ENCODE measurements around the gene ADAMTS5.

The ADAMTS5 gene

DNA sequence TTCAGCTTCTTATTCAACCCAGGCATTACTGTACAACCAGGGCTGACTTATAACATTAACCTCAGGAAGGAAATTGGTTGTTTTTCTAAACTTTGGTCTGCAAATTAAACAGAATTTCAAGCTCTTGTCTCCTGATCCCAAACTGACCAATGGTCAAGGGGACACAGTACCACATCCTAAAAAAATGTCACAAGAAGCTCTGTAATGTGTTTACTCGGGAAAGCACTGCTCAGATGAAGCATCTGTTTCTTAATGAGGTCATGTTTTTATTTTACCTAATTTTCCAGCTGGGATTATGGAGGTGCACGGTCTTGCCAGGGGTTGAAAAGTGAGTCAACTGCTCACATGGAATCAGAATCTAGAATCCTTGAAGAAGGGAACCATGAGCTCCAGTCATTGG is 18.7 kb downstream of the ADAMTS5 start:
- no peak for DNase-seq (ENCODE audit: low spot score)

DNA sequence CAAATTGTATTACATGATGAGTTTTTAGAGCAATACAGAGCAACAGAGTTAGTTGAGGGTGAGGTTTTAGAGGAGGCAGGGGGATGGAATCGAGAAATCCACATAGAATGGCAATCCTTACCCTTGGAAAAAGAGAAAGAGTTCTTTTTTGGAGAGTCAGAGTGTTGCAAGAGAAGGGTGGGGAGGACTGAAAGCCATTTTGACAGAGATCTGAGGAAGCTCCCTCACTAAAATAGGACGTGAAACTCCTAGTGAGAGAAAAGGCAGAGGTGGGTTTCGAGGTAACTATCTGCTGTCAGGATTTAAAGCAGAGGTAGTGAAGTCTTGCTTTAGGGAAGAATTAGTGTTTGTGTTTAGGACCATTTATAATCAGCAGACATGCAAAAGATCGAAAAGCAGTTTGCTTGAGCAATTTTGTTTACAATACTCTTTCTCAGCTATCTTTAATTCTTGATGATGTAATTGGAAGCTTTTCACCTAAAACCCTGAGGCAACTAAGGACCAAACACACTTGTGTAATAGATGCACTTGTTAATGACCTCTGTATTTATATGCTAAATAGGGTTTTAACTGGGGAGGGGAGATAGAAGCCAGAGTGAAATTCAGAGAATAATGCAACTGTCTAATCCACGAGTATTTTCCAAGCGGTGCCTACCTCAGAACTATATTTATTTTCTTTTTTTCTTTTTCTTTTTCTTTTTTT is 20.0 kb downstream of the ADAMTS5 start:
- DNase-seq (ENCODE audit: low spot score) = no peak

DNA sequence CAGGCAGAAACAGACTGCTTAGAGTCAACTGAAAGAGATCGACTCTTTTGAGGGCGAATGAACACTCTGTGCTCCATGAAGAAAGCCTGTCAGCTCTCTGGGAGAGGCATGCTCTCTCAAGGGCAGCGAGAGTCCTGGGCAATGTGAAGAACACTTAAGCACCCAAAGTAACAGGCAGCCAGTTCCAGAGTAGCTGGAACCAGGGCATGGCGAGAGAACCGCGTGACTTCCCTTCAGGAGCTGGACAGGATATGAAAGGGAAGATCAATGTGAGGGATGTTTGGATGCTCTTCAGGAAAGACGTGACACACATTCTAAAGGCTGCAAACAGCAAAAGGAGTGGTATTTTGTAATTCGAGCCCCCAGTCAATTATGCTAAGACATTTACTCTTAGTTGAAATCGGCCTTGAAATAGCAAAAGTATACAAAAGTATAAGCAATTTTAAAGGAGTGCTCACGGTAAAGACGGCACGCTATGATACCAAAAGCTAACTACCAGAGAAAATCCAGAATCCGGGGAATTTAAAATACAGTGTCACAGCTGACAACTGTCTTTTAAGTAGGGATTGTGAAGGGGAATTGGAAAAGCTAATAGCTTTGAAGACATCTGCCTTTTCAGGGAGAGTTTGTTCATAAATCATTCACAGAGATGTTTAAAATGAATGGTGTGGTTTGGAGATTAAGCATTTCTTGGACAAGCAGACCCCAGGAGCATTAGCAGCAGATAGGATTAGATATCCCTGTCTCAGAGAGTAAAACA is 20.8 kb downstream of the ADAMTS5 start:
- no peak for DNase-seq (ENCODE audit: low spot score)

DNA sequence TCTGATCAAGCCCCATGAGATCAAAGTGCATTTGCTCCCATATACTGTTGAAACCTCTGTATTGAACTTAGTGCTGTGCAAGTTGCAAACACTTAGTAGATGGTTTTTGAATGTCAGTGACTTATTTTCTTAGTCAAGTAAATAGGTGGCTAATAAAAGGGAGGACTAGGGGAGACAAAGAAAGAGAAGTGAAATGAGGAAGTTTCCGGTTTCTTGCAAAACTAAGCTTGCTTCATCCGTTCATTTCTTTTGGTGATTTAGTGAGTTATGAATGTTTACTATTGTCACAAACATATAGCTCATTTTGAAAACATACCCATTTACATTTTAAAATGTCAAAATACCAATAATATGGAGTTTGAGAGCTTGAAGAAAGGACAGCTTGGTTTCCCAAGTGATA is 23.0 kb downstream of the ADAMTS5 start:
- DNase-seq (ENCODE audit: low spot score) = no peak

DNA sequence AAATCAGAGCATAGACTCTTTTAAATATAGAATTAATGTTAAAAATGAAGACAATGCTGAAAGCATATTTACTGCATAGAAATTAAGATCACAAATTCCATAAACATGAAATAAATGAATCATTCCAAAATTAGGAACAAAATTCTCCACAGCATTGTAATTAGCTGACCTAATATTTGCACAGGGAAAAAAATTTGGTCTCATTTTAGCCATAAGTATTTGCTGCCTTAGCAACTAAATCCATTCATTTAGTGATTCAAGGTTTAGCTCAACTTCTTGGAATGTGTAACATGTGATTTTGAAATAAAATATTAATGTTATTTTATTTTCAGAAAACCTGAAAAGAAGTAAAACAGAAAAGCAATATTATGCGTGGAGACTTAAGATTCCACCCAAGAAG is 25.5 kb downstream of the ADAMTS5 start:
- no peak for DNase-seq (ENCODE audit: low spot score)

DNA sequence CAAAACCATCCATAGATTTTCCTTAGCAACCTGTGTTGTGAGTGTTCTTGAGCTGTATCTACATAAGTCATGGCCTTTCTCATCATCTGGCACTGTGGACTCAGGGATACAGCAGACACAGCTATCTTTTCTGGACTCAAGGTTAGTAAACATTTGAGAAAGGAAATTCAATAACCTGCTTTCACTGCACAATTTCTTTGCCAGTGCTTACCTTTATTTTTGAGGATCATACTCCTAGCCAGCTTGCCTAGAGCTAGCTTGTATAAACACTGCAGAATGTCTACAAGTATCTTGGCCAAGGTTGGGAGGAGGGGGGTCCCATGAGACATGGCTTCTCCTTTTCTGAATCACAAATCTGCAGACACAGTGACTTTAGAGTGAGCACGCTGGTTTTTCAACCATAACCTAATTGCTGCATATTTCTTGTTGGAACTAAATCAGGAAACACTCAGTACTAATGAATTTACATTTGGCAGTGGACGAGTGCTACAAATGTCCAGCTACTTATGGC is 27.2 kb downstream of the ADAMTS5 start:
- DNase-seq (ENCODE audit: low spot score) = no peak

DNA sequence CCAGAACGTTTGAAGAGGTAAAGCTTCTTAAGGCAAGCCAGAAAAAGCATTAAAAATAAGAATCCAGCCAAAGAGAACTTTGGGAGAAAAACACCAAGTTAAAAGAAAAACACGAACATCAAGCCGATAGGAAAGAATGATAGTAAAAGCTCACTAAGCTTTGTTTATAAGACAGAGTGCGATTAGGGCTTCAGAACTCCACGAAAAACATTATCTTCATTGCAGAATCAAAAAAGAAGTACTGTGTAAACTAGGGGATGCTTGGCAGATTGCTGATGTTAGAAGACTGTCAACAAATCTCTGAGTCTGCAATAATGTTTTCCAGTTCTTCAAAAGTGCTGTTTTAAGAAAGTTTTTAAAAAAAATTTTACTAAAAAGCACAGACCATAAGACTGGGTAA is 30.2 kb downstream of the ADAMTS5 start:
- DNase-seq (ENCODE audit: low spot score) = no peak

DNA sequence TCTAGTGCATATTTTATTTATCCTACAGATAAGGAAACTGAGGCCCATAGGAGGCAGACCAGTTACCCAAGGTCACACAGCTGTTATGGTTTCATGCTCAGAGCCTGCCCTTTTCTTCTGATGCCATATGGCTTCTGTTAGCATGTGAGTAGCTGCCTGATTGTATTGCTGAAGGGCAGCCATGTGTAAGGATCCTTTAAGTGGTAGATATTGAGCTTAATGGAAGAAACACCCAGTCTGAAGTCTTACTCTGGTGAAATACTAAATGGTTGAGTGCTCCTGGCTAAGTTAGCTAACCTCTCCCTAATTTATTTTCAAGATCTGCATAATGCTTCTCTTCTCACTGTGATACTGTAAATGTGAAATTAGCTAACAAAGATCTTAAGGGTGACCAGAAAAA is 30.9 kb downstream of the ADAMTS5 start:
- no peak for DNase-seq (ENCODE audit: low spot score)

DNA sequence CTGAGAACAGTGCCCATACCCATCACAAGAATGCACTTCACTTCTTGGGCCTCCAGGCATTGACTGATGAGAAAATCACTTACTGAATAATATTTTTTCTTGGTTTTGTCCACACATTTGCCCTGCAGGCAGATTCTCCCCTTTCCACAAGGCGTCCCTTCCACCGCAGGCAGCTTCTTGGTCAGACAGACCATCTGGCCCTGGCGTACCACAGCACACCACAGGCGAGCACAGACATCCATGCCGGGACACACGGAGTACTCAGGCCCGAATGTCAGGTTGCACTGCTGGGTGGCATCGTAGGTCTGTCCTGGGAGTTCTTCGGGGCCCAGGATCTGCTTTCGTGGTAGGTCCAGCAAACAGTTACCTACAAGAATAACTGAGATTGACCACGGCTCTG is 32.5 kb downstream of the ADAMTS5 start:
- DNase-seq (ENCODE audit: low spot score) = no peak

DNA sequence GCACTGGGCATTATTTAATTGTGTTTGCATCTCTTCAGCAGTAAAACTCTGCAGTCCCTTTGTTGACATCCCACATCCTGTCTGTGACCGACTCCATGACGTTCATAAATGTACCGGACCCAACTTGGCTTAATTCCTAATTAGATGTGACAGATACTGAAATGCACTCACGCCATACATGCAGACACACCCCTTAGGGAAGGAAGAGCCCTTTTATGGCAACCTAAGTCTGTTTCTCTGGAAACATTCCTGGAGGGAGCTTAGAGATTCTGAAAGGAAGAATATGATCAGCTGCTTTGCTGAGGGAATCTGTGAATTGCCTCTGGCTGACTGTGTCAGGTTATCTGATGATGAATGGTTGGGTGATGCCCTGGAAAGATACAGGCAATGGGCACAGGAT is 33.4 kb downstream of the ADAMTS5 start:
- DNase-seq (ENCODE audit: low spot score) = no peak

DNA sequence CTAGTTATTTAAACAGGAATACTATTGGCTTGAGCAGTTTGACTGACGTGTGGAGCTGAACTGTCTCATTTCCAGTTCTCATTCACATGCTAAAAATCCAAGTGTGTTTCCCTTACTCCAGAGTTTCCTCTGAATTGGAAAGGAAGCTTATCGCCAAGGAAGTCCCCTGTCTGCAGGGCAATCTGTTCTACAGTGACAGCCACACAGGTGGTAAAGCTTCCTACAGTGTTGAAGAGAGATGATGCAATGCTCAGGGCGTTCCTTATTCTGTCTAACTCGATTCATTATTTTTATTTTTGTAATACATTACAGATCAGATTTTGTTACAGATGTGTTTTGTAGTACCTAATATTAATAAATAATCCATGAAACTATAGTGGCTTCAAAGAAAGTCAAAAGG is 41.3 kb downstream of the ADAMTS5 start:
- no peak for DNase-seq (ENCODE audit: low spot score)

DNA sequence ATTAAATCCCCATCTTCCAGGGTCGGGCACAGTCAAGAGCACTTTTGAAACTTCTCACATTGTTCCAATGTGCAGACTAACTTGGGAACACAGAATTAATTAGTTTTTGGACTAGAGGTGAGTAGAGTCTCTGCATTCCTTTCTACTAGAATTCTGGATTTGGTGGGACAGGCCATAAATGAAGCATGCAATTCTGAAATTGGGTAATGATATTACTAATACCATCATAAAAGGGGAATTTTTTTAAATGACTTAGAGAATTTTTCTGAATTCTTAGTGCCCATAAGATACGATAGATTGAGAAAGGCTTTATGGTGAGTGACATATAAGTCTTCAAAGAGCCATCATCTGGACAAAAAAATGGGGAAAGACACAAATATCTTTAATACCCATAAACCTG is 41.8 kb downstream of the ADAMTS5 start:
- DNase-seq (ENCODE audit: low spot score) = no peak

DNA sequence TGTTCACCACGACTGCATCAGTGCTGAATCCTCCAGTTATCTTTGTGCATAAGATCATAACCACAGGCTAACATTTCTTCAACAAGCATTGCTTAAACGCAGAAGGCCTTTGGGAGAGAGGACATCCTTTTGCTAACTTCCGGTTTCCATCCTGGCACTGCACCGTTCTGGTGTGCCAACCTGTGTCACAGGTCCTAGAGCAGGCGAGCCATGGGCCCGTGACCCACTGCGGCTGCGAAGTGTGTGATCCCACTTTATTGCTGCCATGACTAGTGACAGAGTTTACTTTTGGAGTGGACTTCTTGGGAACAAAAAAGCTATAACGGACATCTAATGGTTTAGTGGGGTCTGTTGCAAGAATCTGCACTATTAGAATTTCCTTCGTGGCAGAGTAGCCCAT is 42.9 kb downstream of the ADAMTS5 start:
- no peak for DNase-seq (ENCODE audit: low spot score)

DNA sequence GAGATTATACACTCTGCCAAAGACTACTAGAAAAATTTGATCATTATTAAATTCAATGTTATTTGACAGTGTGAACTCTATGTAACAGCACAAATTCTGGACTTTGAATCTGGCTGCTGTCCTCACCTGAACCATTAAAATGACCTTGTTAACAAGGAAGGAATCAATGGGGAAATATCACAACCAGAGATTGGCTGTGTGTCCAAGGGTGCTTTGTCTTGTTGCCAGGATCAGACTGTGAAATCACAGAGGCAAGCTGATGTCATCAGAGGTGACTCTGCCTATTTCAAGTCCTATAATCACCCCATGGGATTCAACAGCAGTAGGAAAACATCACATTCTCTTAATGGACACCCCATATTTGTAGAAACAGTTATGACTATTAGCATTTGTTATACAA is 46.8 kb downstream of the ADAMTS5 start:
- DNase-seq (ENCODE audit: low spot score) = no peak

DNA sequence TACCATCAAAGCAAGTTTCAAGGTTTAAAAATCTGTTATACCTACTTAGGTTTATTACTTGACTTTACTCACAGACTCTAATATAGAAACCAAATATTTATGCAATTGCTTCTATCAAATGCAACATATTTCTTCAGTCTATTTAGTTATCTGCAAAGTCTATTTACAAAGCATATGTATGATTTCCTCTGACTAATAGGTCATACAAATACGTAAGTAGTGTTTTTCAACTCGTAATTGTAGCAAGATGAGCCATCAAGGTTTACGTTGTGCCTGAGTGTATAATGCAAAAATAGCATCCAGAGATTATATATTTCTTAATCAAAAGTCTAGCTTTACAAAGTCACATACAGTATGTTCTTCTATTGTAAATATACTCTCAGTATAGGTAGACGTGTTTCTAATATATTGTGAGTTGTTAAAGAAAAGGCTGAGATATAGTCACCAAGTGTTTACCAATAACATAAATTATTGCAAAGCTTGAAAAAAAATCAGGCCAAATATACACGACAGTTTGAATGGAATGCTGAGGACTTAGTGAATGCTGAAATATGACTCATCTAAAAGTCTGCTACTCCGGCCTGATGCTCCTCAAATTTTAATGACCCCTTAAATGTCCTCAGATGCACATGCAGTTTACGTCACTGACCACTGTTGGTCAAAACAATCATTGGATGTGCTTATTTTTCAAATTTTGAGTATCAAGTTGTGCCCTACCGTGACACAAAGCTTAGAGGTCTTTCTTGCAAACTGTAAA is 48.4 kb downstream of the ADAMTS5 start:
- DNase-seq (ENCODE audit: low spot score) = no peak

DNA sequence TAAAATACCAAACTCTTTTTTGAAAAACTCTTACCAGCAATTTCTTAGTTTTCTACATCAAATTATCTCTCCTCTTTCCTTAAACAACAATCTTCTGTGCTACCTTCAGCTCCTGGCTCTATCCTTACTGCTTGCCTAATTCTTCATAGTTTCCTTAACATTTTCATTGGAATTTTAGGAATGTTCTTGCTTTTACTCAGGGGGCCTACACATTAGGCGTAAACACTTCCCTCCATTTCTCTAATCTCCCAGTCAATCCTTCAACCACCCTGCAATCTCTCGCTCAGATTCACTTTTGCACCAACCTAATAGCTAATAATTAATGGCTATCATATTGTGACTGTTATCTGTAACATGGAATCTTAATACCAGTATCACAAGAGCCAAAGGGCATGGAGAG is 50.1 kb downstream of the ADAMTS5 start:
- DNase-seq (ENCODE audit: low spot score) = no peak

DNA sequence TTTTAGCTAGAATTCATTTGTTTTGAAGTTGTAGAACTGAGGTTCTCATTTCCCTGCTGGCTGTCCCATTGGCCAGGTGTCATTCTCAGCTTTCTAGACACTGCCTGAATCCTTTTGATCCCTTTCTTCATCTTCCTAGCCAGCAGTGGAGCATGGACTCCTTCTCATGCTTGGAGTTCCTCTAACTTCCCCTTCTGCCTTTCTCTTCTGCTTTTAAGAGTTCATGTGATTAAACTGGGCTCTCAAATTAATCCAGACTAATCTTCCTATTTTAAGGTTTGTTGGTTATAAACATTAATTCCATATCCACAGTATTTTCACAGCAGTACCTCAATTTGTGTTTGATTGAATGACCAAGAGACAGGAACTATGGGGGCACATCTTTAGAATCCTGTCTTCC is 52.3 kb downstream of the ADAMTS5 start:
- DNase-seq (ENCODE audit: low spot score) = no peak

DNA sequence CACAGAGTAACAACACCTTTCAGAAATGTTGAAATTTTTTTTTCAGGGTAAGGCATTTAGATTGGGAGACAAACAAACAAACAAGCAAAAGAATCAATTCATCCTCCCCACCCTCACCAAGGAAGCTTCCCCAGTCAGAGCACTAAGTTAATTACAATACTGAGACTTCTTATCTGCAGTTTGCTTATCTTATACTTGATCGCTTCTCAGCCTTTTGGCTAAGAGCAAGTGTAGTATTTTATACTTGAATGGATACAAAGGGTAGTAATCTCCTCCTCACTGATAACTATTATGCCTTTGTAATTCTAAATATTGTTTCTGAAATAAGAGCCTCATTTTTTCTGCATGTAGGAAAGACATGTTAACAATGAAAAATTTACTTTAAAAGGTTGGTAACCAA is 54.4 kb downstream of the ADAMTS5 start:
- DNase-seq (ENCODE audit: low spot score) = no peak

DNA sequence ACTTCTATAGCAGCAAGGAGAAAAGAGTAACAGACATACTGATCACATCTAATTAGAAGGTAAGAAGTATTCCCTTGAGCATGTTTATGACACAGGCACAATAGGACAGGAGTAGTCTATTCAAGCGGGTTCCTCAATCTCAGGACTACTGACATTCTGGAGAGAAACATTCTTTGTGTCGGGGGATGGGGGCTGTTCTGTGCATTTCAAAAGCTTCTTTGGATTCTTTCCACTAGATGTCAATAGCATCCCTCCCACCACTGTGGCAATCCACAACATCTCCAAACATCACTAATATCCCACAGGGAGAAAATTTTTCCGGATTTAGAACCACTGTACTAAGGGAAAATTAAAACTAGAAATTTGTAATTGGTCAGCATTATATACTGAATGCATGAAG is 56.9 kb downstream of the ADAMTS5 start:
- no peak for DNase-seq (ENCODE audit: low spot score)

DNA sequence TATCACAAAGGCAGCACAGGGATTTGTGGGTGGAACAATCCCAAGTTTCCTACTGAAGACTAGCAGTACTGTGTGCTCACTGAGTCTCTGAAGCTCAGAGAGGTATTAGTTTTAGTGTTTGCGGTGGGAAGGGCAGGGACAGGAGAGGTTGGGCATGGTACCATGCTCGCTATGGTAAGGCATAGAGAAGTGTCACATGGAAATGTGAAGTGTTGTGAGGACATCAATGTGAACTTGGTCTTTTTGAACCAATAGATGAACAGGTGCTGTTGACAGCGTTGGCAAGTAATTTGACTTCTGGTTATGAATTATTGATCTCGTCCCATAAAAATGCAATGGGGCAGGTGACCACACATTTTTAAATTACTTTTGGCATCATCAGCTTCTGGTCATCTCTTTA is 65.9 kb downstream of the ADAMTS5 start:
- no peak for DNase-seq (ENCODE audit: low spot score)

DNA sequence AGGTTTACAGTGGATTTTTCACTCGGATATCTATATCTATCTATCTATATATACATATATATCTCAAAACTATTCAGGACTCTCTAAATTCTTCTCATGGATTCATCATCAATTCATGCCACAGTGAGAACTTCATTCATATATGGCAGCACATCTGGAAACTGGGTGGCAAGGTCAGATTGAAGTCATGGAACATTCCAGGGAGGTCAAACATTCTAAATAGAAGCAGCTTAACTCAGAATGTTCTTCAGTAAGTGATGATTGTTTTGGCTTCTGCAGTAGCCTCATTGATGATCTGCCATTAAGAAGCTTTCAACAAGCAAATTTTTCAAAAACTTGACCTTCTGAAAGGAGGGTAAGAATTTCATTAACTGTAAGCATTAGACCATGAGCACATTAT is 74.7 kb downstream of the ADAMTS5 start:
- no peak for DNase-seq (ENCODE audit: low spot score)

DNA sequence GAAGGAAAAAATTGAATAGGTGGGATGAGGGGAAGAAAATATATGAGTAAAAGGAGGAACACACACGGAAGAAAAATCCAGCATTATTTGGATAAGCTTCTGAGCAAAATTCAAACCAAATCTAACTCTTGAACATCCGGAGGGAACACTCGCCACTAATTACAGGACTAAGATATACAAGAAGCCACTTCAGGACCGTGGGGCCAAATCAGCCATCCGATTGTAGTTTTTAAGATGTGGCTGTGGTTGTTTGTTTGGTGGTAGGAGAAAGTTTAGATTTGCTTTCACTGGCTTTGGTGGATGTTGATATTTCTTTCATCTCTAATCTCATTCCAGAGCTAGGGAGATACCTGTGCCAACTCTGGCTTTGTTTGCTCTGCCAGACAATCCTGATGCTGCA is 78.0 kb downstream of the ADAMTS5 start:
- no peak for DNase-seq (ENCODE audit: low spot score)

DNA sequence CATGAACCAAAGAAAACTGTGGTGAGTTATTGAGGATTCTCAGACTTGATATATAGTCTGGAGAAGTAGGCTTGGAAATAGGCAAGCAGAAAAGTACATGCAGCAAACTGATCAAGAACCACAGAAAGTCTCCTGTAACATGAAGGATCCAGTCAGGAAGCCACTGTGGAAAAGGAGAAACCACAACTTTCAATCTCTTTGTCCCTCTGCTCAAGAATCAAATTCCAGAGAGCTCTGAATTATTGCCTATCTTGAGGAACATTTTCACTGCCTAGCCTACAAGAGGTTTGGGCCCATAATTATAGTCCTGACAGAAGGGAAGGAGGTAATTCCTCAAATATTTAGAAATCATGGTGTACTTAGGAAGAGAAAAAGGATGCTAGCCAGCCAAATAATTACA is 78.6 kb downstream of the ADAMTS5 start:
- no peak for DNase-seq (ENCODE audit: low spot score)
